Measurements from ENCODE around the gene HJURP. TPM values are rescaled to one million over a fixed set of nuclear protein-coding genes. Genes with fewer than 3 reads are reported as not detected.

HJURP gene
- polyA plus RNA-seq, 1 of the 3 experiments (the other 2 are of a cell fraction): 13.2 TPM

DNA sequence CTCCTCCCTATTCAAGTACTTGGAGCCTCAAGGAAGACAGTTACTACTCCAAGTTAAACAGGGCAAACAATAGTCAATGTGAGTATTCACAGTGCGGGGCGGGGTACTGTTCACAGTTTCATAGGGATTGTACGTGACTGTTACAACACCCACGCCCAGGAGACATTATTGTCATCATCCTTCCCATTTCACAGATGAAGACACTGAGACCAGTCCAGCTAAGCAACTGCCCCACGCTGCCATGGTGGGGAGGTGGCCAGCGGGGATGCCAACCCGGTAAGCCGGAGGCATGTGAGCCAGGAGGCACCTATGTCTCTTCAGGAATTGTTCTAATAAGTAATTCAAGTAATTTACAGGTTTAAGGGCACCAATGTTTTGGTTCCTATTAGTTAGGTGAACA, 982 bp downstream of the HJURP start:
- peaks cover 60% of the 10 kb centered on the region for H3K79me2 ChIP-seq (ENCODE audit: insufficient read depth)
- no peaks in the 10 kb centered on the region for H3K9me2 ChIP-seq
- H2AFZ ChIP-seq (ENCODE audit: low read depth): peak overlapping the region; percentile 95
- H3K4me2 ChIP-seq: peak overlapping the region; percentile 96
- POLR2A ChIA-PET: interaction anchor here (0.6 kb wide), 1 partner anchor 14 kb away, joined by 4 read pairs; no protein-coding TSS in a partner anchor
- peak overlapping the region; percentile 92 to 93 for H3K4me3 ChIP-seq (ENCODE audit: low read depth in 2 of 2, low read length in 1 of 2)
- CTCF ChIA-PET: no interaction called here
- DNase-seq: no peak
- peaks cover 14 to 26% of the 10 kb centered on the region in 2 experiments for H3K36me3 ChIP-seq (replicated peaks in 1 of 2; ENCODE audit: control insufficient read depth in 1 of 2, insufficient read depth in 2 of 2, low read length in 1 of 2)
- no peak for TF ChIP-seq FOXJ3 (CRISPR knock-in tag; IDR thresholded peaks at IDR 0.05)
- TF ChIP-seq RFX5 (IDR thresholded peaks at IDR 0.05; ENCODE audit: low read length): no peak
- TF ChIP-seq TAF1 (IDR thresholded peaks at IDR 0.05; ENCODE audit: borderline replicate concordance, low read depth, low read length): no peak
- no peak for TF ChIP-seq IRF3 (IDR thresholded peaks at IDR 0.05; ENCODE audit: low read depth, low read length)
- TF ChIP-seq GATA2 (CRISPR knock-in tag; IDR thresholded peaks at IDR 0.05): no peak
- no peak for TF ChIP-seq RAD21 (IDR thresholded peaks at IDR 0.05; ENCODE audit: low read length)
- TF ChIP-seq, protein P1, sequence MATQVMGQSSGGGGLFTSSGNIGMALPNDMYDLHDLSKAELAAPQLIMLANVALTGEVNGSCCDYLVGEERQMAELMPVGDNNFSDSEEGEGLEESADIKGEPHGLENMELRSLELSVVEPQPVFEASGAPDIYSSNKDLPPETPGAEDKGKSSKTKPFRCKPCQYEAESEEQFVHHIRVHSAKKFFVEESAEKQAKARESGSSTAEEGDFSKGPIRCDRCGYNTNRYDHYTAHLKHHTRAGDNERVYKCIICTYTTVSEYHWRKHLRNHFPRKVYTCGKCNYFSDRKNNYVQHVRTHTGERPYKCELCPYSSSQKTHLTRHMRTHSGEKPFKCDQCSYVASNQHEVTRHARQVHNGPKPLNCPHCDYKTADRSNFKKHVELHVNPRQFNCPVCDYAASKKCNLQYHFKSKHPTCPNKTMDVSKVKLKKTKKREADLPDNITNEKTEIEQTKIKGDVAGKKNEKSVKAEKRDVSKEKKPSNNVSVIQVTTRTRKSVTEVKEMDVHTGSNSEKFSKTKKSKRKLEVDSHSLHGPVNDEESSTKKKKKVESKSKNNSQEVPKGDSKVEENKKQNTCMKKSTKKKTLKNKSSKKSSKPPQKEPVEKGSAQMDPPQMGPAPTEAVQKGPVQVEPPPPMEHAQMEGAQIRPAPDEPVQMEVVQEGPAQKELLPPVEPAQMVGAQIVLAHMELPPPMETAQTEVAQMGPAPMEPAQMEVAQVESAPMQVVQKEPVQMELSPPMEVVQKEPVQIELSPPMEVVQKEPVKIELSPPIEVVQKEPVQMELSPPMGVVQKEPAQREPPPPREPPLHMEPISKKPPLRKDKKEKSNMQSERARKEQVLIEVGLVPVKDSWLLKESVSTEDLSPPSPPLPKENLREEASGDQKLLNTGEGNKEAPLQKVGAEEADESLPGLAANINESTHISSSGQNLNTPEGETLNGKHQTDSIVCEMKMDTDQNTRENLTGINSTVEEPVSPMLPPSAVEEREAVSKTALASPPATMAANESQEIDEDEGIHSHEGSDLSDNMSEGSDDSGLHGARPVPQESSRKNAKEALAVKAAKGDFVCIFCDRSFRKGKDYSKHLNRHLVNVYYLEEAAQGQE (IDR thresholded peaks at IDR 0.05; ENCODE audit: low read depth, low read length): no peak
- no peak for TF ChIP-seq YY1 (IDR thresholded peaks at IDR 0.05; ENCODE audit: low read depth)
- TF ChIP-seq, protein P2, sequence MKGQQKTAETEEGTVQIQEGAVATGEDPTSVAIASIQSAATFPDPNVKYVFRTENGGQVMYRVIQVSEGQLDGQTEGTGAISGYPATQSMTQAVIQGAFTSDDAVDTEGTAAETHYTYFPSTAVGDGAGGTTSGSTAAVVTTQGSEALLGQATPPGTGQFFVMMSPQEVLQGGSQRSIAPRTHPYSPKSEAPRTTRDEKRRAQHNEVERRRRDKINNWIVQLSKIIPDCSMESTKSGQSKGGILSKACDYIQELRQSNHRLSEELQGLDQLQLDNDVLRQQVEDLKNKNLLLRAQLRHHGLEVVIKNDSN (IDR thresholded peaks at IDR 0.05; ENCODE audit: borderline replicate concordance, low read depth): no peak
- TF ChIP-seq TCF12 (IDR thresholded peaks at IDR 0.05): no peak
- no peak for TF ChIP-seq TEAD4 (IDR thresholded peaks at IDR 0.05; ENCODE audit: borderline replicate concordance, insufficient read depth)
- no peak for TF ChIP-seq RCOR1 (IDR thresholded peaks at IDR 0.05; ENCODE audit: low read length)
- 37% methylated on average over 7 of the region's 8 CpGs for WGBS (ENCODE audit: low lambda C conversion rate)
- H3F3A ChIP-seq (replicated peaks; ENCODE audit: insufficient read depth): peaks cover 3% of the 10 kb centered on the region
- no peaks in the 10 kb centered on the region for H3K9me3 ChIP-seq
- peaks cover 21% of the 10 kb centered on the region; the same call in 1 of the 2 replicates for H4K20me1 ChIP-seq (ENCODE audit: insufficient read depth)
- no peaks in the 10 kb centered on the region for H3K27me3 ChIP-seq (ENCODE audit: insufficient read depth)
- no peak overlapping the region for H3K27ac ChIP-seq (ENCODE audit: low read depth in 2 of 2, low read length in 1 of 2)
- H3K9ac ChIP-seq: peak overlapping the region; percentile 88
- H3K4me1 ChIP-seq (ENCODE audit: control insufficient read depth in 1 of 2, insufficient read depth in 2 of 2, low read depth in 1 of 2, low read length in 1 of 2): peaks cover 11 to 20% of the 10 kb centered on the region in 2 experiments; a peak in 2 of 4 replicates

Measured in SK-N-SH (cell line).